NK-92 (cell line): ENCODE data around the gene ZDHHC1.
"Not testable (repeated sequence)": the region's sequence is repeated elsewhere in the genome, so short reads cannot be mapped to it uniquely, and the experiment has no call there.

Source experiments
- DNase-seq: peaks from one replicate; lab custom pipeline; 2025; ENCODE audit not compliant: unreplicated experiment; lab: John Stamatoyannopoulos, UW

ZDHHC1 gene

DNA sequence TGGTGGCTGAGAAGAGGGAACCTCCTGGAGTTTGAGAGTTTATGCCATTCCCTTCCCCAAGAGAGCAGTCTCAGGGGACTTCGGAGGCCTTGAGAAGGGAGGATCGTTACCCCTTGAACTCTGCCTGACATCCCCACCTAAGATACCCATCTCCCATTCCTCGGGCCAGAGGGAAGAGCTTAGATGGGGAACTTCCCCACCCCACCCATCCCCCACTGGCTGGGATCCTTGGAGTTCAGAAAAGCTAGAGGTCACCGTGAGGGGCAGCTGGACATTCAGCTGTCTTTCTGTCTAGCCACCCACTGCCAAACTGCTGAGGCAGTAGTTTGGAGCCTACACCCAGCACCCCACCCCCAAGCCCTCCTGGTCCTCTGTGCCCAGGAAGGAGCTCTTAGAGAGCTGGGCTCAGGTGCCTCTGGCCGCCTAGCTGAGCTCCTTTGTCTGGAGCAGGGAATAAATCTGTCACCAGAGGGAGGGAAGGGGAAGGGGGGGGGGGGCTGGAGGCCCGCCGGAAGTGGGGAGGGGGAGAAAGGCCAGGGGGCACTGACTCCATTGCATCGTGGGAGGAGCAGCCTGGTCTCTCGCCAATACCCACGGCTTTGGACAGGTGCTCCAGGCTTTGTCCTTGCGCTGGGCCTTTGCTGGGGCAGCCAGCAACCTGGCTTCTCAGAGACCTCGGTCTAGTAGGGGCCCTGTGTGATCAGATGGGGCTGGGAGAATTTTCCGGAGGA, 15.7 kb upstream of the ZDHHC1 start:
- no peak for DNase-seq

- DNase-seq: no peak
Measured at GRCh38 chr16:67430977-67431774, 14.9 kb upstream of the ZDHHC1 start, which contains the start of gene HSD11B2. Gene HSD11B2, plus strand, starts transcription at chr16:67431121. Its CDS starts 128 bp downstream, at chr16:67431249.

DNA sequence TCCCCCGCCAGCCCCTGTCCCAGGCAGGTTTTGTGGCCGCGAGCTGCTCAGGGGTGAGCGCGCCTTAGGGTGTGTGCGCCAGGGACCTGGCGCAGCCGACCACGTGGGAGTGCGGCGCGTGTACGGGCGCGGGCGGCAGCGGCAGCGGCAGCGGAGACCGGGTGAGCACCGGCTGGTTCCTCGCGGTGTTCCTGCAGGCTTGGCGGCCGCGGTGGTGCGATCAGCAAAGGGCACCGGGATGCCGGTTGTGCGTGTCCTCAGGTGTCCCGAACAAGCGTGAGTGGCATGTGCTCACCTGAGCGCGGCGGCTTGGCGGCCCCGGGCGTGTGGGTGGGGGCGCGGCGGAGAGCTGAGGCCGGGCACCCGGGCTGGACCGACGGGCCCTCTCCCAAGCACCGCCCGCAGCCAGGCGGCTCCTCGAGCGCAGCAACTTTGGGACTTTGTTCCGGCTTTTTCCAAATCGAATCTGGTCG, 14.3 kb upstream of the ZDHHC1 start:
- DNase-seq: no peak

- no peak for DNase-seq
Measured at GRCh38 chr16:67429799-67430503, 13.7 kb upstream of the ZDHHC1 start.

DNA sequence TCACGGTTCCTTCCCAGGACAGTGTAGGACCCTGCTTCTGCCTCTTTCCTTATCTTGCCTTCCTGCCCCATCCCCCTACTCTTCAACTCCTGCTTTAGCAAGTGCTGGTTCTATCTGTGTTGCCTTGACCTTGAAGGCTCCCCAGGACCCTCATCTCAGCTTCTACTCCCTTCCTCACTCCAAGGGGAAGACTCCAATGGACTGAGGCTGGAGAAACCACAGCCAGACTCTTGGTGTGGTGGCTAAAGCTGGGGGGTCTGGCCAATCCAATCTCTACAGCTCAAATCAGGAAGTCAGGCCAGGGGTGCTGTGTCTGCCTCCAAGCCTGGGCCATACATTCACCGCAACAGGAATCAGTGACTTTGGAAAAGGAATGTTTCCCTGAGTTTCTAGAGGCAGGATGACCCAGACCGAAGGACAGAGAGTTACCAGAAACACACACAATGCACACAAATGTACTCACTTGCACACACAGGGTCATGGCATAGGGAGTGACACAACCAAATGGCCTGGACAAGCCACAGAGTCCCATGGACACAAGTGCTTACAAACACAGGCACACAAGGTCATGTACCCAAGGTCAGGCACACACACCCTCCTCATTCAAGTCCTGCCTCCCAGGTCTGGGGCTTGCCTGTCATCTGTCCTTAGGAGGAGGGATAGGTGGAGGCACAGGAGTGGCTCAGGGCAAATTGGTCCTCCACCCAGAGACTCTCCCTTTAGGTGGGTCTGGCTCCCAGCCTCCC, 12.9 kb upstream of the ZDHHC1 start:
- DNase-seq: no peak

GRCh38 chr16:67428146-67428731, 12.0 kb upstream of the ZDHHC1 start:
- DNase-seq: no peak

DNA sequence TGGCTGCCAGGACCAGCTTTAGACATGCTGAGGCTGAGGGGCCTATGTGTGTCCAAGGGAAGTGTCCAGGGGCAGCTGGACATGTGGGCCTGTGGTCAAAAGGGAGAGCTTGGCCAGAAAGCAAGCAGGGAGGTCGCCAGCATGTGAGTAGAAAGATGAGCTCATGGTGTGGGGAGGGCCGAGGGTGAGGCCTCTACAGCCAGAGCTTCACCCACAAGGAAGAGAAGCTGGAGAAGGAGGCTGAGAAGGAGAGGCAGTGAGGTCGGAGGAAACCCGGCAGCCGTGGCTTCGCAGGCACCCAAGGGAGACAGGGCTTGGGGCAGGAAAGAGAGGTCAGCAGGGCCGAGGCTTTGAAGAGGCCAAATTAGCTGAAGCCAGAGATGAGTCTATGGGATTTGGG, 10.7 kb upstream of the ZDHHC1 start:
- DNase-seq: no peak

DNA sequence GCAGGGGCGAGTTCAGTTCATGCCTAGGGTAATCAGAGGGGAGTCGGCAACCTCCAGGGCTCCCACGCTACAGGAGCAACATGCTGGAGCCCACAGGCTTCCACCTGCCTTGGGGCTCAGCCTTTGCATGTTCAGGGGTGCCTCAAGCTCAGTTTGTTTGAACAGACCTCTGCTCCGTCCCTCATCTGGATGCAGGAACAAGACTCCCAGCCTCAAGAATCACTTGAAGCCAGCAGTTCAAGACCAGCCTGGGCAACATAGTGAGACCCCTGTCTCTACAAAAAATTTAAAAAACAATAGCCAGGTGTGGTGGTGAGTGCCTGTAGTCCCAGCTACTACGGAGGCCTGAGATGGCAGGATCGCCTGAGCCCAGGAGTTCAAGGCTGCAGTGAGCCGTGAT, 9.7 kb upstream of the ZDHHC1 start:
- DNase-seq: no peak

DNA sequence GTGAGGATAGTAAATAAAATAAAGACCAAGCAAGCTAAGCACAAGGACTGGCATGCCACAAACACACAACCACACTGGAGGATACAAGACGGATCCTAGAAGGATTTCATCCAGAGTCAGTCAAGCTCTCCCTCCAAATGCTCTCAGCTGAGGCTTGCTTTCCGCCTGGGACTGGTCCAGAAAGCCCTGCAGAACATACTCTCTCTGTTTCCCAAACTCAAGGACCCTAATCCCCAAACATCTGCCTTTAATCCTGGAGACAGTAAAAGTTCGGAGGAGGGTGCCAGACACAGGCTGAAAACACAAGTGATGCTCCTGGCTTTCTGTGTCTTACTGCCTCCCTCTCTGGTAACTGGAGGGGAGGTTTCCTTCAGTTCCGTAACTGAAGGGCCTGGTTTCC, 9.3 kb upstream of the ZDHHC1 start:
- DNase-seq: no peak

- DNase-seq: no peak
Measured at GRCh38 chr16:67425061-67425460, 8.8 kb upstream of the ZDHHC1 start.

GRCh38 chr16:67424261-67424615, 8.0 kb upstream of the ZDHHC1 start:
- DNase-seq: no peak

GRCh38 chr16:67423611-67424260, 7.5 kb upstream of the ZDHHC1 start:
- DNase-seq: no peak

DNA sequence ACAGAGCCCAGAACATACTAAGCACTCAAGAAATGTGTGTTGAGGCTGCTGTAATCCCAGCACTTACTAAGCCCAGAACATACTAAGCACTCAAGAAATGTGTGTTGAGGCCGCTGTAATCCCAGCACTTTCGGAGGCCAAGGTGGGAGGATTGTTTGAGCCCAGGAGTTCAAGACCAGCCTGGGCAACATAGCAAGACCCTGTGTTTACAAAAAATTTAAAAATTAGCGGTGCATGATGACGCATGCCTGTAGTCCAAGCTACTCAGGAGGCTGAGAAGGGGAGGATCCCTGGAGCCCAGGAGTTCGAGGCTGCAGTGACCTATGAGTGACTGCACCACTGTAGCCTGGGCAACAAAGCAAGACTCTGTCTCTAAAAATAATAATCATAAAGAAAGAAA, 6.7 kb upstream of the ZDHHC1 start:
- no peak for DNase-seq

GRCh38 chr16:67421030-67421429, 4.8 kb upstream of the ZDHHC1 start:
- DNase-seq: no peak

- DNase-seq: no peak
Measured at GRCh38 chr16:67419931-67420330, 3.7 kb upstream of the ZDHHC1 start.

GRCh38 chr16:67419502-67419901, 3.2 kb upstream of the ZDHHC1 start:
- DNase-seq: no peak

GRCh38 chr16:67417333-67418061, 1.2 kb upstream of the ZDHHC1 start:
- no peak for DNase-seq

DNA sequence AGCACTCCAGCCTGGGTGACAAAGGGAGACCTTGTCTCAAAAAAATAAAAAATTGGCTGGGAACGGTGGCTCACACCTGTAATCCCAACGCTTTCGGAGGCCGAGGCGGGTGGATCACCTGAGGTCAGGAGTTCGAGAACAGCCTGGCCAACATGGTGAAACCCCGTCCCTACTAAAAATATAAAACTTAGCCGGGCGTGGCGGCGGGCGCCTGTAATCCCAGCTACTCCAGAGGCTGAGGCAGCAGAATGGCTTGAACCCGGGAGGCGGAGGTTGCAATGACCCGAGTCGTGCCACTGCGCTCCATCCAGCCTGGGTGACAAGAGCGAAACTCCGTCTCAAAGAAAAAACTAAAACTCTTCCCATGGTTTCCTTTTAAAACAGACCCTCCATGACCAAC, 856 bp downstream of the ZDHHC1 start:
- DNase-seq: not testable (repeated sequence)
